Ovary (tissue), 9 donors: ENCODE data around the gene TCF4. TPM values are rescaled to one million over a fixed set of nuclear protein-coding genes. Genes with fewer than 3 reads are reported as not detected.

Experiments
- DNase-seq, 5 donors: peaks; one replicate each; pipeline ENCODE4 v3.0.0-alpha.2; 2019 to 2020
- H3K27ac ChIP-seq, 2 donors: fragments of 200-600 bp; one replicate each; pipeline versions ENCODE4 v1.5.1 to v1.8.0; 2019 to 2022
- H3K27me3 ChIP-seq: fragments of 200-600 bp; one replicate; pipeline ENCODE4 v1.8.0; 2022
- H3K36me3 ChIP-seq: fragments of 200-600 bp; sonication (generic); one replicate; pipeline ENCODE4 v1.5.1; 2019
- H3K4me1 ChIP-seq: one replicate; pipeline ENCODE4 v1.8.1; 2013; ENCODE audit warnings: mild to moderate bottlenecking, moderate library complexity; ENCODE audit not compliant: insufficient read depth
- H3K4me3 ChIP-seq: fragments of 200-600 bp; sonication (generic); one replicate; pipeline ENCODE4 v1.5.1; 2017
- H3K9me3 ChIP-seq, 2 donors: fragments of 200-600 bp in 1 of 2; sonication (generic) in 1 of 2; one replicate each; pipeline versions ENCODE4 v1.5.1 to v1.8.1; 2013 to 2019; ENCODE audit warnings: mild to moderate bottlenecking in 1 of 2, moderate library complexity in 1 of 2
- CTCF ChIP-seq, 3 donors: fragments of 450-650 bp in 2 of 3; fragments of 200-600 bp in 1 of 3; IDR thresholded peaks; one replicate each; pipeline versions ENCODE4 v1.5.1 to v1.8.0; 2016 to 2022; ENCODE audit warnings: antibody characterized with exemption in 3 of 3, mild to moderate bottlenecking in 1 of 3
- EP300 ChIP-seq: sonication (generic); formaldehyde crosslinking; IDR thresholded peaks from one replicate; pipeline ENCODE4 v1.6.1; 2017; ENCODE audit warnings: antibody characterized with exemption
- POLR2A ChIP-seq: fragments of 450-650 bp; IDR thresholded peaks from one replicate; pipeline ENCODE4 v1.6.1; 2017; ENCODE audit warnings: antibody characterized with exemption, mild to moderate bottlenecking, moderate library complexity
- WGBS, 3 donors: extraction: QIAGEN DNeasy Blood & Tissue Kit in 1 of 3; methylation state at CpG; one replicate each; pipeline versions ENCODE4 v1.1.5 to v1.1.7; 2013 to 2017; 5-methylcytosine and 5-hydroxymethylcytosine counted together
- intact Hi-C, 4 donors: fragments of 100-400 bp; cut with DNase I; formaldehyde crosslinking; loops; one replicate each; pipeline versions ENCODE4 v1.11.0 to v1.15.1; 2022 to 2023
- polyA plus RNA-seq, 2 donors: library from polyadenylated mRNA; stranded (reverse); fragments of 200-250 nt in 1 of 2; fragments of 350-450 nt in 1 of 2; fragmentation: Illumina TruSeq in 1 of 2; extraction: RNeasy Lipid Tissue Mini Kit (QIAGEN cat#74804) in 1 of 2; gene quantifications; one replicate each; pipeline ENCODE4 v1.2.3, GENCODE V29; 2013 to 2014
- total RNA-seq, 7 donors: library from RNA; depleted of rRNA in 2 of 7; stranded (reverse); fragments of >200 nt in 2 of 7; fragmentation: NEBNext Ultra II Directional in 3 of 7; extraction: Animal tissue kit (Norgen Biotek cat#: 25700) in 3 of 7; gene quantifications; one replicate each; pipeline versions ENCODE4 v1.1.0 to v1.2.4, GENCODE V29; 2016 to 2023
- donor health status: DM: no; HTN: no; CAD: no; lungs with moderate emphysema.
- donor health status: DM: no; HTN: no; CAD: no.
- donor health status: Bipolar disorder and iron deficiency.
- donor health status: DM: yes; HTN: yes; CAD: no.
- donor health status: DM: no; HTN: no; CAD: no.
- donor health status: DM: yes; HTN: yes; CAD: no.

TCF4 gene
- total and polyA plus RNA-seq, 9 donors: 36.5 to 131 (median 112) TPM

- TF ChIP-seq CTCF (IDR thresholded peaks at IDR 0.05) (peak; percentile 57 to 89 (median 78)), EP300 (no peak)
- Histone ChIP-seq H3K4me3 (no peak overlapping the region), H3K36me3 (no peaks in the 10 kb centered on the region), H3K27ac (no peak overlapping the region), H3K27me3 (no peaks in the 10 kb centered on the region), H3K9me3 (no peaks in the 10 kb centered on the region), H3K4me1 (peaks cover 2% of the 10 kb centered on the region)
- DNase-seq: peak; percentile 83 to 93 (median 92)
- intact Hi-C loops: loop anchor here (5.0 to 10.0 kb wide), 4 partner anchors 181 to 1162 kb away; no protein-coding TSS in a partner anchor
- 32 to 36% (median 35%) methylated on average over 6 of the region's 6 CpGs for whole genome bisulfite sequencing, 3 donors
Measured at GRCh38 chr18:55415258-55415871, 172.6 kb downstream of the TCF4 start.

GRCh38 chr18:55414475-55414874, 173.5 kb downstream of the TCF4 start:
- Histone ChIP-seq H3K9me3 (no peaks in the 10 kb centered on the region), H3K27ac (no peak overlapping the region), H3K36me3 (no peaks in the 10 kb centered on the region), H3K27me3 (no peaks in the 10 kb centered on the region), H3K4me3 (no peak overlapping the region), H3K4me1 (peaks cover 2% of the 10 kb centered on the region)
- DNase-seq: no peak
- intact Hi-C loops: loop anchor here (10.0 kb wide), 3 partner anchors 180 to 1160 kb away; no protein-coding TSS in a partner anchor
- no peak for TF ChIP-seq EP300
- TF ChIP-seq CTCF (IDR thresholded peaks at IDR 0.05): no peak
- no peak for TF ChIP-seq POLR2A

GRCh38 chr18:55413474-55413873, 174.5 kb downstream of the TCF4 start:
- intact Hi-C loops: loop anchor here (10.0 kb wide), 3 partner anchors 179 to 1161 kb away; no protein-coding TSS in a partner anchor

GRCh38 chr18:55407774-55408535, 180.0 kb downstream of the TCF4 start:
- TF ChIP-seq POLR2A (no peak), EP300 (no peak), CTCF (IDR thresholded peaks at IDR 0.05) (no peak)
- intact Hi-C loops: loop anchor here in 3 of 4 donors (10.0 kb wide), 4 partner anchors 83 to 457 kb away; partner anchors contain the start of gene TCF4 (in 1 of the 3)
- H3K27ac ChIP-seq: no peak overlapping the region
- no peak overlapping the region for H3K4me3 ChIP-seq
- peaks cover 4% of the 10 kb centered on the region for H3K4me1 ChIP-seq
- no peaks in the 10 kb centered on the region for H3K27me3 ChIP-seq
- H3K36me3 ChIP-seq: no peaks in the 10 kb centered on the region
- H3K9me3 ChIP-seq: no peaks in the 10 kb centered on the region
- 95 to 99% (median 99%) methylated on average over 5 of the region's 5 CpGs for WGBS, 3 donors
- no peak for DNase-seq

More at GRCh38 chr18:55413474-55413873, 174.5 kb downstream of the TCF4 start:
- Histone ChIP-seq H3K9me3 (no peaks in the 10 kb centered on the region), H3K27me3 (no peaks in the 10 kb centered on the region), H3K36me3 (no peaks in the 10 kb centered on the region), H3K4me1 (peaks cover 2% of the 10 kb centered on the region), H3K4me3 (no peak overlapping the region), H3K27ac (no peak overlapping the region)
- WGBS, 3 donors: 92 to 97% (median 94%) methylated on average over 1 of the region's 1 CpG
- TF ChIP-seq EP300 (no peak), CTCF (IDR thresholded peaks at IDR 0.05) (no peak), POLR2A (no peak)
- no peak for DNase-seq
